HepG2 (cell line): ENCODE data around the gene ZNF544. TPM values are rescaled to one million over a fixed set of nuclear protein-coding genes. Genes with fewer than 3 reads are reported as not detected.

Source experiments
- CEBPZ ChIP-seq: IDR thresholded peaks from 2 replicates; pipeline ENCODE4 v1.6.1; 2012; ENCODE audit warnings: low read length, improper control_type of control experiment
- DMTF1 ChIP-seq: sonication (generic); formaldehyde crosslinking; IDR thresholded peaks from 2 replicates; pipeline ENCODE4 v1.4.0; 2020; ENCODE audit warnings: mild to moderate bottlenecking, missing genetic modification reagents
- ELF1 ChIP-seq: sonication (generic); formaldehyde crosslinking; IDR thresholded peaks from 2 replicates; pipeline ENCODE4 v1.4.0; 2020; ENCODE audit warnings: missing genetic modification reagents
- FOXA1 ChIP-seq, 2 experiments: fragments of 450-650 bp in 1 of 2; sonication (generic) in 1 of 2; formaldehyde crosslinking in 1 of 2; IDR thresholded peaks; 2 replicates each; pipeline versions ENCODE4 v1.4.0 to v1.6.1; 2016 to 2020; ENCODE audit warnings: missing genetic modification reagents in 1 of 2
- FOXO1 ChIP-seq: sonication (generic); formaldehyde crosslinking; IDR thresholded peaks from 2 replicates; pipeline ENCODE4 v1.4.0; 2020; ENCODE audit warnings: missing genetic modification reagents
- HNRNPLL ChIP-seq: fragments of 200-400 bp; formaldehyde crosslinking; IDR thresholded peaks from 2 replicates; pipeline ENCODE4 v1.6.1; 2017; ENCODE audit warnings: mild to moderate bottlenecking, low read depth, low read length; ENCODE audit not compliant: poor library complexity, severe bottlenecking
- NFIC ChIP-seq: IDR thresholded peaks from 2 replicates; pipeline ENCODE4 v1.6.1; 2012; ENCODE audit warnings: mild to moderate bottlenecking, low read length, inconsistent platforms
- SAFB2 ChIP-seq: sonication (generic); formaldehyde crosslinking; IDR thresholded peaks from 2 replicates; pipeline ENCODE4 v1.5.1; 2020; ENCODE audit warnings: missing genetic modification reagents, low read depth, mild to moderate bottlenecking, borderline replicate concordance
- SALL1 ChIP-seq: sonication (generic); formaldehyde crosslinking; IDR thresholded peaks from 2 replicates; pipeline ENCODE4 v1.8.0; 2022; ENCODE audit warnings: mild to moderate bottlenecking, missing genetic modification reagents
- SOX13 ChIP-seq, 3 experiments: fragments of 450-650 bp in 1 of 3; sonication (generic) in 1 of 3; formaldehyde crosslinking in 1 of 3; IDR thresholded peaks in 2 of 3; conservative IDR thresholded peaks in 1 of 3; 2 replicates each; pipeline versions ENCODE4 v1.5.0 to v1.6.1; 2016 to 2020; ENCODE audit warnings: antibody characterized with exemption in 1 of 3, mild to moderate bottlenecking in 1 of 3, missing compliant biosample characterization in 1 of 3, missing genetic modification reagents in 1 of 3, moderate library complexity in 1 of 3
- SOX6 ChIP-seq, 2 experiments: fragments of 450-650 bp in 1 of 2; sonication (generic) in 1 of 2; formaldehyde crosslinking in 1 of 2; IDR thresholded peaks; 2 replicates each; pipeline versions ENCODE4 v1.4.0 to v1.6.1; 2017 to 2020; ENCODE audit warnings: antibody characterized with exemption in 1 of 2, mild to moderate bottlenecking in 1 of 2, missing genetic modification reagents in 1 of 2
- ZBTB7A ChIP-seq: sonication (generic); formaldehyde crosslinking; IDR thresholded peaks from 2 replicates; pipeline ENCODE4 v1.8.0; 2022; ENCODE audit warnings: mild to moderate bottlenecking, missing genetic modification reagents
- ZFP82 ChIP-seq: sonication (generic); formaldehyde crosslinking; IDR thresholded peaks from 2 replicates; pipeline ENCODE4 v1.5.1; 2020; ENCODE audit warnings: mild to moderate bottlenecking, missing genetic modification reagents, borderline replicate concordance
- ZNF337 ChIP-seq: sonication (generic); formaldehyde crosslinking; IDR thresholded peaks from 2 replicates; pipeline ENCODE4 v1.5.1; 2020; ENCODE audit warnings: missing genetic modification reagents, low read depth, mild to moderate bottlenecking, borderline replicate concordance
- ZNF383 ChIP-seq: sonication (generic); formaldehyde crosslinking; IDR thresholded peaks from 2 replicates; pipeline ENCODE4 v1.4.0; 2020; ENCODE audit warnings: missing genetic modification reagents, mild to moderate bottlenecking, borderline replicate concordance
- ZNF580 ChIP-seq: IDR thresholded peaks from 2 replicates; pipeline ENCODE4 v1.6.1; 2016; ENCODE audit warnings: low read depth, borderline replicate concordance
- ZSCAN30 ChIP-seq: sonication (generic); formaldehyde crosslinking; IDR thresholded peaks from 2 replicates; pipeline ENCODE4 v1.5.0; 2020; ENCODE audit warnings: mild to moderate bottlenecking, missing genetic modification reagents
- polyA plus RNA-seq, 8 experiments: library from polyadenylated mRNA; depleted of rRNA in 3 of 8; stranded (reverse) in 7 of 8; unstranded in 1 of 8; fragments of >200 nt; fragmentation: Illumina TruSeq in 4 of 8; extraction: Trizol in 4 of 8; gene quantifications; 2 replicates each; pipeline versions ENCODE4 v1.2.1 to v1.2.3, GENCODE V29; 2011 to 2016; ENCODE audit warnings: low read depth in 4 of 8, missing spikeins in 1 of 8, mixed read lengths in 1 of 8; ENCODE audit not compliant: insufficient read depth in 1 of 8
- total RNA-seq, 5 experiments: library from RNA; depleted of rRNA; stranded (reverse); fragments of >200 nt; fragmentation: Illumina TruSeq; extraction: Trizol; gene quantifications; 2 replicates each; pipeline ENCODE4 v1.2.3, GENCODE V29; 2016; ENCODE audit warnings: low read depth in 1 of 5
- TF ChIP-seq, protein P1 (sequence below): sonication (generic); formaldehyde crosslinking; IDR thresholded peaks from 2 replicates; pipeline ENCODE4 v1.4.0; 2020; ENCODE audit warnings: missing genetic modification reagents

The ZNF544 gene
- total and polyA plus RNA-seq, 2 of the 13 experiments (the other 11 are each of a cell fraction or from before 2014, with no cell fraction given): 13.1 to 17.0 TPM

DNA sequence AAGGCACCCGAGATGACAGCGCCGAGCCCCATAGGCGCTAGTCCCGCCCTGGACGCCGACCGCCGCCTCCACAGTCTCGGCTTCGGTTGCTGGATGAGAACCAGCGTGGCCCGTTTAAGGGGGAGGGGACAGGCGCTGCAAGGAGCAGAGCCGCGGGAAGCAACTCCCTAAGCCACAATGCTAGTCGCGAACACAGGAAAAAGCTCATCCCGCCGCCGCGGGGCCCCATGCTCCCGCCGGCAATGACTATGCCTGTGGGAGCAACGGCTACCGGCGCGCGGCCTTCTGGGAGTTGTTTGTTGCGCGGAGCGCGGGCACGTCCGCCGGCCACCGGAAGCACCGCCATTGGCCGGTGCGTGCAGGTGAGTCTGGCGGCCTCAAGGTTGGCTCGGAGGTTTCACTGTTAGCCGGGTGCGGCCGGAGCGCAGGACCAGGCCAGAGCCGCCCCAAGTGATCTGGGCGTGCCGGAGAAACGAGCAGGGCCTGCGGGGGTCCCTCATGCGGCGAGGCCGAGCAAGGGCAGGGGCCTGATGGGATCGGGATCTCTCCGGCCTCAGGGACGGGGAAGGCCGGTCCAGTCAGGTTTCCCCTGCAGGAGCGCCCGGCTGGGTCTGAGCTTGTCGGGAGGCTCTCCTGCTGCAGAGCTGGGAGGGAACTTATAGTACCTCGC, at the start of gene ZNF544 (continued):
- TF ChIP-seq HNRNPLL (peak; percentile 51), ZNF337 (CRISPR knock-in tag) (no peak), SAFB2 (CRISPR knock-in tag) (no peak), SOX13 (IDR thresholded peaks at IDR 0.05) (no peak), SOX13 (CRISPR knock-in tag; conservative IDR thresholded peaks at IDR 0.05 in 1 of 2, IDR thresholded peaks at IDR 0.05 in 1 of 2) (0 out of 4 replicates have a peak, but pooled peaks of 1 of the 2 experiments have one; percentile 6), SOX6 (IDR thresholded peaks at IDR 0.05) (no peak), SOX6 (CRISPR knock-in tag; IDR thresholded peaks at IDR 0.05) (peak; percentile 25; the same call in 1 of the 2 replicates), FOXA1 (IDR thresholded peaks at IDR 0.05) (no peak), FOXA1 (CRISPR knock-in tag; IDR thresholded peaks at IDR 0.05) (0 out of 2 replicates have a peak, but pooled peaks have one; percentile 3), ZSCAN30 (CRISPR knock-in tag) (no peak), ZBTB7A (no peak), ZNF580 (CRISPR knock-in tag) (0 out of 2 replicates have a peak, but pooled peaks have one; percentile 25), SALL1 (CRISPR knock-in tag) (peak; percentile 67), CEBPZ (no peak), ZFP82 (CRISPR knock-in tag) (no peak), DMTF1 (CRISPR knock-in tag) (no peak), FOXO1 (peak; percentile 34; the same call in 1 of the 2 replicates), ZNF383 (CRISPR knock-in tag) (no peak), ELF1 (CRISPR knock-in tag) (no peak; the same call in 1 of the 2 replicates), NFIC (no peak)
- TF ChIP-seq, protein P1, sequence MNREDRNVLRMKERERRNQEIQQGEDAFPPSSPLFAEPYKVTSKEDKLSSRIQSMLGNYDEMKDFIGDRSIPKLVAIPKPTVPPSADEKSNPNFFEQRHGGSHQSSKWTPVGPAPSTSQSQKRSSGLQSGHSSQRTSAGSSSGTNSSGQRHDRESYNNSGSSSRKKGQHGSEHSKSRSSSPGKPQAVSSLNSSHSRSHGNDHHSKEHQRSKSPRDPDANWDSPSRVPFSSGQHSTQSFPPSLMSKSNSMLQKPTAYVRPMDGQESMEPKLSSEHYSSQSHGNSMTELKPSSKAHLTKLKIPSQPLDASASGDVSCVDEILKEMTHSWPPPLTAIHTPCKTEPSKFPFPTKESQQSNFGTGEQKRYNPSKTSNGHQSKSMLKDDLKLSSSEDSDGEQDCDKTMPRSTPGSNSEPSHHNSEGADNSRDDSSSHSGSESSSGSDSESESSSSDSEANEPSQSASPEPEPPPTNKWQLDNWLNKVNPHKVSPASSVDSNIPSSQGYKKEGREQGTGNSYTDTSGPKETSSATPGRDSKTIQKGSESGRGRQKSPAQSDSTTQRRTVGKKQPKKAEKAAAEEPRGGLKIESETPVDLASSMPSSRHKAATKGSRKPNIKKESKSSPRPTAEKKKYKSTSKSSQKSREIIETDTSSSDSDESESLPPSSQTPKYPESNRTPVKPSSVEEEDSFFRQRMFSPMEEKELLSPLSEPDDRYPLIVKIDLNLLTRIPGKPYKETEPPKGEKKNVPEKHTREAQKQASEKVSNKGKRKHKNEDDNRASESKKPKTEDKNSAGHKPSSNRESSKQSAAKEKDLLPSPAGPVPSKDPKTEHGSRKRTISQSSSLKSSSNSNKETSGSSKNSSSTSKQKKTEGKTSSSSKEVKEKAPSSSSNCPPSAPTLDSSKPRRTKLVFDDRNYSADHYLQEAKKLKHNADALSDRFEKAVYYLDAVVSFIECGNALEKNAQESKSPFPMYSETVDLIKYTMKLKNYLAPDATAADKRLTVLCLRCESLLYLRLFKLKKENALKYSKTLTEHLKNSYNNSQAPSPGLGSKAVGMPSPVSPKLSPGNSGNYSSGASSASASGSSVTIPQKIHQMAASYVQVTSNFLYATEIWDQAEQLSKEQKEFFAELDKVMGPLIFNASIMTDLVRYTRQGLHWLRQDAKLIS: no peak
